Measurements from ENCODE around the gene CDHR1.

GRCh38 chr10:84198206-84198915 is 4.0 kb downstream of the CDHR1 start:
- TF ChIP-seq CTCF (IDR thresholded peaks at IDR 0.05 in 4 of 5, conservative IDR thresholded peaks at IDR 0.05 in 1 of 5) (no peak), POLR2A (IDR thresholded peaks at IDR 0.05) (no peak)

Data from gastrocnemius medialis (tissue), 4 donors.